ENCODE results near the gene ARL11.
"Not testable (repeated sequence)": the region's sequence is repeated elsewhere in the genome, so short reads cannot be mapped to it uniquely, and the experiment has no call there.

ARL11 gene

GRCh38 chr13:49594576-49594975 is 33.7 kb upstream of the ARL11 start:
- Histone ChIP-seq H3K36me3 (ENCODE audit: control insufficient read depth, insufficient read depth, low read length) (no peaks in the 10 kb centered on the region), H3K4me3 (ENCODE audit: insufficient read depth, low read depth, low read length) (no peak overlapping the region), H3K27ac (ENCODE audit: insufficient read depth, low read depth, low read length, poor library complexity, severe bottlenecking) (no peak overlapping the region), H3K9me3 (ENCODE audit: control insufficient read depth, low read length) (no peaks in the 10 kb centered on the region), H3K27me3 (ENCODE audit: control insufficient read depth, insufficient read depth, low read length, poor library complexity, severe bottlenecking) (no peaks in the 10 kb centered on the region), H3K4me1 (ENCODE audit: control insufficient read depth, insufficient read depth, low read length) (no peaks in the 10 kb centered on the region)

GRCh38 chr13:49596221-49596620 is 32.1 kb upstream of the ARL11 start:
- Histone ChIP-seq H3K4me1 (ENCODE audit: control insufficient read depth, insufficient read depth, low read length) (no peaks in the 10 kb centered on the region), H3K4me3 (ENCODE audit: insufficient read depth, low read depth, low read length) (no peak overlapping the region), H3K9me3 (ENCODE audit: control insufficient read depth, low read length) (no peaks in the 10 kb centered on the region), H3K27ac (ENCODE audit: insufficient read depth, low read depth, low read length, poor library complexity, severe bottlenecking) (no peak overlapping the region), H3K27me3 (ENCODE audit: control insufficient read depth, insufficient read depth, low read length, poor library complexity, severe bottlenecking) (no peaks in the 10 kb centered on the region), H3K36me3 (ENCODE audit: control insufficient read depth, insufficient read depth, low read length) (no peaks in the 10 kb centered on the region)
- 60 to 71% methylated on average over 2 of the region's 2 CpGs for WGBS, 2 experiments

GRCh38 chr13:49597043-49597641 is 31.2 kb upstream of the ARL11 start:
- no peak overlapping the region for H3K27ac ChIP-seq (ENCODE audit: insufficient read depth, low read depth, low read length, poor library complexity, severe bottlenecking)
- no peaks in the 10 kb centered on the region for H3K4me1 ChIP-seq (ENCODE audit: control insufficient read depth, insufficient read depth, low read length)
- H3K9me3 ChIP-seq (ENCODE audit: control insufficient read depth, low read length), result no peaks in the 10 kb centered on the region
- no peaks in the 10 kb centered on the region for H3K36me3 ChIP-seq (ENCODE audit: control insufficient read depth, insufficient read depth, low read length)
- no peak overlapping the region for H3K4me3 ChIP-seq (ENCODE audit: insufficient read depth, low read depth, low read length)
- H3K27me3 ChIP-seq (ENCODE audit: control insufficient read depth, insufficient read depth, low read length, poor library complexity, severe bottlenecking), result no peaks in the 10 kb centered on the region
- WGBS, 2 experiments, result 89 to 90% methylated on average over 11 of the region's 11 CpGs

GRCh38 chr13:49602005-49602404 is 26.3 kb upstream of the ARL11 start:
- no peaks in the 10 kb centered on the region for H3K36me3 ChIP-seq (ENCODE audit: control insufficient read depth, insufficient read depth, low read length)
- no peaks in the 10 kb centered on the region for H3K4me1 ChIP-seq (ENCODE audit: control insufficient read depth, insufficient read depth, low read length)
- 94 to 100% methylated on average over 1 of the region's 1 CpG for WGBS, 2 experiments
- H3K27me3 ChIP-seq (ENCODE audit: control insufficient read depth, insufficient read depth, low read length, poor library complexity, severe bottlenecking), result no peaks in the 10 kb centered on the region
- no peaks in the 10 kb centered on the region for H3K9me3 ChIP-seq (ENCODE audit: control insufficient read depth, low read length)
- no peak overlapping the region for H3K27ac ChIP-seq (ENCODE audit: insufficient read depth, low read depth, low read length, poor library complexity, severe bottlenecking)
- no peak overlapping the region for H3K4me3 ChIP-seq (ENCODE audit: insufficient read depth, low read depth, low read length)

GRCh38 chr13:49602615-49603014 is 25.7 kb upstream of the ARL11 start:
- not testable (repeated sequence) for H3K9me3 ChIP-seq (ENCODE audit: control insufficient read depth, low read length); H3K27me3 ChIP-seq (ENCODE audit: control insufficient read depth, insufficient read depth, low read length, poor library complexity, severe bottlenecking); H3K4me3 ChIP-seq (ENCODE audit: insufficient read depth, low read depth, low read length); H3K27ac ChIP-seq (ENCODE audit: insufficient read depth, low read depth, low read length, poor library complexity, severe bottlenecking); H3K4me1 ChIP-seq (ENCODE audit: control insufficient read depth, insufficient read depth, low read length); H3K36me3 ChIP-seq (ENCODE audit: control insufficient read depth, insufficient read depth, low read length)
- 93 to 94% methylated on average over 7 of the region's 7 CpGs for WGBS, 2 experiments

- Histone ChIP-seq H3K4me1 (ENCODE audit: control insufficient read depth, insufficient read depth, low read length) (no peaks in the 10 kb centered on the region), H3K9me3 (ENCODE audit: control insufficient read depth, low read length) (no peaks in the 10 kb centered on the region), H3K4me3 (ENCODE audit: insufficient read depth, low read depth, low read length) (no peak overlapping the region), H3K36me3 (ENCODE audit: control insufficient read depth, insufficient read depth, low read length) (no peaks in the 10 kb centered on the region), H3K27me3 (ENCODE audit: control insufficient read depth, insufficient read depth, low read length, poor library complexity, severe bottlenecking) (no peaks in the 10 kb centered on the region), H3K27ac (ENCODE audit: insufficient read depth, low read depth, low read length, poor library complexity, severe bottlenecking) (no peak overlapping the region)
- WGBS, 2 experiments, result 89 to 91% methylated on average over 5 of the region's 5 CpGs
Observed at GRCh38 chr13:49604570-49604969, 23.7 kb upstream of the ARL11 start.

- 48 to 53% methylated on average over 15 of the region's 15 CpGs for WGBS, 2 experiments
- Histone ChIP-seq H3K27ac (ENCODE audit: insufficient read depth, low read depth, low read length, poor library complexity, severe bottlenecking) (no peak overlapping the region), H3K4me3 (ENCODE audit: insufficient read depth, low read depth, low read length) (no peak overlapping the region), H3K4me1 (ENCODE audit: control insufficient read depth, insufficient read depth, low read length) (no peaks in the 10 kb centered on the region), H3K9me3 (ENCODE audit: control insufficient read depth, low read length) (no peaks in the 10 kb centered on the region), H3K27me3 (ENCODE audit: control insufficient read depth, insufficient read depth, low read length, poor library complexity, severe bottlenecking) (no peaks in the 10 kb centered on the region), H3K36me3 (ENCODE audit: control insufficient read depth, insufficient read depth, low read length) (no peaks in the 10 kb centered on the region)
Observed at GRCh38 chr13:49606747-49607648, 21.3 kb upstream of the ARL11 start.

GRCh38 chr13:49607761-49608160 is 20.5 kb upstream of the ARL11 start:
- Histone ChIP-seq H3K27me3 (ENCODE audit: control insufficient read depth, insufficient read depth, low read length, poor library complexity, severe bottlenecking) (no peaks in the 10 kb centered on the region), H3K4me1 (ENCODE audit: control insufficient read depth, insufficient read depth, low read length) (no peaks in the 10 kb centered on the region), H3K36me3 (ENCODE audit: control insufficient read depth, insufficient read depth, low read length) (no peaks in the 10 kb centered on the region), H3K9me3 (ENCODE audit: control insufficient read depth, low read length) (no peaks in the 10 kb centered on the region), H3K4me3 (ENCODE audit: insufficient read depth, low read depth, low read length) (no peak overlapping the region), H3K27ac (ENCODE audit: insufficient read depth, low read depth, low read length, poor library complexity, severe bottlenecking) (no peak overlapping the region)
- WGBS, 2 experiments, result 87 to 88% methylated on average over 5 of the region's 5 CpGs

GRCh38 chr13:49608651-49609331 is 19.5 kb upstream of the ARL11 start:
- WGBS, 2 experiments, result 100% methylated on average over 1 of the region's 1 CpG; no CpG with 5 or more reads in 1 of the 2 experiments
- H3K27me3 ChIP-seq (ENCODE audit: control insufficient read depth, insufficient read depth, low read length, poor library complexity, severe bottlenecking), result no peaks in the 10 kb centered on the region
- no peaks in the 10 kb centered on the region for H3K9me3 ChIP-seq (ENCODE audit: control insufficient read depth, low read length)
- no peaks in the 10 kb centered on the region for H3K4me1 ChIP-seq (ENCODE audit: control insufficient read depth, insufficient read depth, low read length)
- no peak overlapping the region for H3K4me3 ChIP-seq (ENCODE audit: insufficient read depth, low read depth, low read length)
- no peaks in the 10 kb centered on the region for H3K36me3 ChIP-seq (ENCODE audit: control insufficient read depth, insufficient read depth, low read length)
- no peak overlapping the region for H3K27ac ChIP-seq (ENCODE audit: insufficient read depth, low read depth, low read length, poor library complexity, severe bottlenecking)

GRCh38 chr13:49610176-49610575 is 18.1 kb upstream of the ARL11 start:
- no peaks in the 10 kb centered on the region for H3K27me3 ChIP-seq (ENCODE audit: control insufficient read depth, insufficient read depth, low read length, poor library complexity, severe bottlenecking)
- no peaks in the 10 kb centered on the region for H3K4me1 ChIP-seq (ENCODE audit: control insufficient read depth, insufficient read depth, low read length)
- no peaks in the 10 kb centered on the region for H3K9me3 ChIP-seq (ENCODE audit: control insufficient read depth, low read length)
- H3K36me3 ChIP-seq (ENCODE audit: control insufficient read depth, insufficient read depth, low read length), result no peaks in the 10 kb centered on the region
- H3K4me3 ChIP-seq (ENCODE audit: insufficient read depth, low read depth, low read length), result no peak overlapping the region
- 85 to 88% methylated on average over 1 of the region's 1 CpG for WGBS, 2 experiments
- H3K27ac ChIP-seq (ENCODE audit: insufficient read depth, low read depth, low read length, poor library complexity, severe bottlenecking), result no peak overlapping the region

All from ectodermal cell (in vitro differentiated cells).